GM23338 (cell line): Measurements from ENCODE around the gene TMEM214. TPM values are rescaled to one million over a fixed set of nuclear protein-coding genes. Genes with fewer than 3 reads are reported as not detected.
A peak's percentile ranks its signal among the peaks of the same experiment; 100 is the strongest.

Source experiments
- ATAC-seq: fragments of 200-7000 bp; cut with Tn5 transposase; 3 replicates; pipeline ENCODE4 v1.9.1; 2020
- DNase-seq: peaks from one replicate; pipeline ENCODE4 v3.0.0-alpha.2; 2015; ENCODE audit warnings: low spot score
- H2AFZ ChIP-seq: fragments of 200-600 bp; sonication (generic); 2 replicates; pipeline ENCODE4 v1.8.0; 2016; ENCODE audit warnings: antibody characterized with exemption, mild to moderate bottlenecking, moderate library complexity
- H3F3A ChIP-seq: fragments of 200-600 bp; sonication (generic); replicated peaks from 2 replicates; pipeline ENCODE4 v1.8.0; 2017; ENCODE audit warnings: antibody characterized with exemption, mixed run types, low read depth
- H3K27ac ChIP-seq: fragments of 200-600 bp; sonication (generic); 2 replicates; pipeline ENCODE4 v1.6.1; 2016; ENCODE audit warnings: low read depth
- H3K27me3 ChIP-seq: fragments of 200-600 bp; sonication (generic); 2 replicates; pipeline ENCODE4 v1.8.0; 2016; ENCODE audit warnings: mild to moderate bottlenecking, mixed run types, moderate library complexity; ENCODE audit not compliant: insufficient read depth
- H3K36me3 ChIP-seq: fragments of 200-600 bp; sonication (generic); 2 replicates; pipeline ENCODE4 v1.8.0; 2016; ENCODE audit warnings: mild to moderate bottlenecking; ENCODE audit not compliant: insufficient read depth
- H3K4me1 ChIP-seq: fragments of 200-600 bp; sonication (generic); 2 replicates; pipeline ENCODE4 v1.8.0; 2016; ENCODE audit warnings: mild to moderate bottlenecking, moderate library complexity; ENCODE audit not compliant: insufficient read depth
- H3K4me2 ChIP-seq: fragments of 200-600 bp; sonication (generic); 2 replicates; pipeline ENCODE4 v1.7.1; 2017; ENCODE audit warnings: mixed run types
- H3K4me3 ChIP-seq: fragments of 200-600 bp; sonication (generic); 2 replicates; pipeline ENCODE4 v1.6.1; 2016; ENCODE audit warnings: mixed run types
- H3K79me2 ChIP-seq: fragments of 200-600 bp; sonication (generic); replicated peaks from 2 replicates; pipeline ENCODE4 v1.8.0; 2017; ENCODE audit warnings: mild to moderate bottlenecking; ENCODE audit not compliant: insufficient read depth
- H3K9me2 ChIP-seq: fragments of 200-600 bp; sonication (generic); 2 replicates; pipeline ENCODE4 v1.8.0; 2017; ENCODE audit not compliant: insufficient read depth
- H4K20me1 ChIP-seq: fragments of 200-600 bp; sonication (generic); replicated peaks from 2 replicates; pipeline ENCODE4 v1.8.0; 2017; ENCODE audit warnings: mild to moderate bottlenecking; ENCODE audit not compliant: insufficient read depth
- H3K27ac Mint-ChIP-seq: 2 replicates; pipeline ENCODE4 v1.8.0; 2020; ENCODE audit warnings: inconsistent platforms, mild to moderate bottlenecking, moderate library complexity, mixed read lengths
- H3K27me3 Mint-ChIP-seq: 3 replicates; pipeline ENCODE4 v1.8.0; 2022; ENCODE audit warnings: low read depth, mild to moderate bottlenecking, moderate library complexity, mixed read lengths, inconsistent platforms; ENCODE audit not compliant: insufficient read depth, poor library complexity
- H3K36me3 Mint-ChIP-seq: 3 replicates; pipeline ENCODE4 v1.8.0; 2021; ENCODE audit warnings: low read depth, mild to moderate bottlenecking, inconsistent platforms, moderate library complexity, mixed read lengths
- H3K4me1 Mint-ChIP-seq: 3 replicates; pipeline ENCODE4 v1.8.0; 2020; ENCODE audit warnings: mild to moderate bottlenecking, inconsistent platforms, mixed read lengths
- H3K4me3 Mint-ChIP-seq: 3 replicates; pipeline ENCODE4 v1.8.0; 2021; ENCODE audit warnings: moderate library complexity, mild to moderate bottlenecking, inconsistent platforms, mixed read lengths
- H3K9me3 Mint-ChIP-seq: 3 replicates; pipeline ENCODE4 v1.8.0; 2020; ENCODE audit warnings: moderate library complexity, mild to moderate bottlenecking, inconsistent platforms, mixed read lengths
- CTCF ChIP-seq, 2 experiments: fragments of 200-600 bp in 1 of 2; sonication (generic) in 1 of 2; conservative IDR thresholded peaks; 2 replicates each; pipeline versions ENCODE4 v1.5.1 to v1.6.1; 2016 to 2017; ENCODE audit warnings: antibody characterized with exemption in 2 of 2, low read depth in 2 of 2, mild to moderate bottlenecking in 2 of 2, moderate library complexity in 1 of 2
- ETS1 ChIP-seq: IDR thresholded peaks from 2 replicates; pipeline ENCODE4 v1.6.1; 2016; ENCODE audit warnings: antibody characterized with exemption
- EZH2 ChIP-seq: fragments of 200-600 bp; sonication (generic); IDR thresholded peaks from one replicate; pipeline ENCODE4 v1.8.0; 2017; ENCODE audit warnings: antibody characterized with exemption, mild to moderate bottlenecking, low read depth; ENCODE audit not compliant: unreplicated experiment
- EZH2phosphoT487 ChIP-seq: fragments of 200-600 bp; sonication (generic); IDR thresholded peaks from one replicate; pipeline ENCODE4 v1.8.1; 2018; ENCODE audit warnings: antibody characterized with exemption; ENCODE audit not compliant: unreplicated experiment
- JUNB ChIP-seq: IDR thresholded peaks from one replicate; pipeline ENCODE4 v1.6.1; 2016; ENCODE audit warnings: antibody characterized with exemption; ENCODE audit not compliant: unreplicated experiment
- NANOG ChIP-seq: IDR thresholded peaks from 2 replicates; pipeline ENCODE4 v1.6.1; 2016; ENCODE audit warnings: antibody characterized with exemption, borderline replicate concordance
- REST ChIP-seq: IDR thresholded peaks from one replicate; pipeline ENCODE4 v1.6.1; 2018; ENCODE audit warnings: antibody characterized with exemption; ENCODE audit not compliant: unreplicated experiment
- ZNF114 ChIP-seq: fragments of 250-450 bp; sonication (Bioruptor Pico); IDR thresholded peaks from 2 replicates; pipeline ENCODE4 v1.5.0; 2020; ENCODE audit warnings: mild to moderate bottlenecking, moderate library complexity
- ZNF331 ChIP-seq: fragments of 250-450 bp; sonication (Bioruptor Pico); IDR thresholded peaks from 2 replicates; pipeline ENCODE4 v1.5.0; 2020; ENCODE audit warnings: low read depth, mild to moderate bottlenecking, moderate library complexity
- polyA plus RNA-seq: library from polyadenylated mRNA; unstranded; fragments of >200 nt; fragmentation: Nextera tagmentation; extraction: Ambion mirVana; gene quantifications from 2 replicates; pipeline ENCODE4 v1.2.1, GENCODE V29; 2016
- total RNA-seq: library from RNA; depleted of rRNA; stranded (reverse); fragments of >200 nt; shearing (Covaris generic); gene quantifications from 2 replicates; pipeline ENCODE4 v1.2.3, GENCODE V29; 2014

The TMEM214 gene
- total and polyA plus RNA-seq, 2 experiments from 2014 or later = 18.4 to 36.5 TPM

- TF ChIP-seq CTCF (conservative IDR thresholded peaks at IDR 0.05; ENCODE audit: low read depth in 2 of 2) = no peak
- TF ChIP-seq EZH2phosphoT487 = no peak
- TF ChIP-seq ETS1 = no peak
- no peak for TF ChIP-seq REST
- no peak for TF ChIP-seq EZH2
- TF ChIP-seq JUNB = no peak
Observed at GRCh38 chr2:27080140-27080469, 47.3 kb downstream of the TMEM214 start (continued).

GRCh38 chr2:27080603-27080936 lies 47.8 kb downstream of the TMEM214 start:
- no peak for DNase-seq
- no peaks in the 10 kb centered on the region for H3K36me3 ChIP-seq
- ATAC-seq = no peak
- no peaks in the 10 kb centered on the region for H3K79me2 ChIP-seq
- Mint-ChIP-seq H3K4me3 (no peak overlapping the region), H3K4me1 (peaks cover 40% of the 10 kb centered on the region), H3K9me3 (no peaks in the 10 kb centered on the region; the same call in 2 of the 3 replicates), H3K27me3 (peaks cover 27% of the 10 kb centered on the region), H3K27ac (peak overlapping the region; percentile 15; the same call in 1 of the 2 replicates), H3K36me3 (no peaks in the 10 kb centered on the region)
- H3K27ac ChIP-seq = no peak overlapping the region
- peaks cover 11% of the 10 kb centered on the region for H3K4me1 ChIP-seq
- H2AFZ ChIP-seq = no peak overlapping the region; the same call in 1 of the 2 replicates
- no peaks in the 10 kb centered on the region for H3K9me2 ChIP-seq
- H3K4me3 ChIP-seq = no peak overlapping the region
- 0 out of 2 replicates have a peak, but pooled peaks cover 3% of the 10 kb centered on the region for H3F3A ChIP-seq
- no peaks in the 10 kb centered on the region for H4K20me1 ChIP-seq
- H3K27me3 ChIP-seq = peaks cover 11% of the 10 kb centered on the region
- 0 out of 2 replicates have a peak overlapping the region, but pooled peaks have one; percentile 19 for H3K4me2 ChIP-seq
- no peak for TF ChIP-seq JUNB
- no peak for TF ChIP-seq NANOG
- no peak for TF ChIP-seq ZNF331 (CRISPR knock-in tag)
- no peak for TF ChIP-seq ZNF114 (CRISPR knock-in tag)
- no peak for TF ChIP-seq REST
